Globus pallidus (tissue), 1 donor: ENCODE measurements around the gene IL17C.

Experiments used
- DNase-seq: peaks from one replicate; pipeline ENCODE4 v3.0.0-alpha.2; 2015; ENCODE audit warnings: low spot score

IL17C gene

DNA sequence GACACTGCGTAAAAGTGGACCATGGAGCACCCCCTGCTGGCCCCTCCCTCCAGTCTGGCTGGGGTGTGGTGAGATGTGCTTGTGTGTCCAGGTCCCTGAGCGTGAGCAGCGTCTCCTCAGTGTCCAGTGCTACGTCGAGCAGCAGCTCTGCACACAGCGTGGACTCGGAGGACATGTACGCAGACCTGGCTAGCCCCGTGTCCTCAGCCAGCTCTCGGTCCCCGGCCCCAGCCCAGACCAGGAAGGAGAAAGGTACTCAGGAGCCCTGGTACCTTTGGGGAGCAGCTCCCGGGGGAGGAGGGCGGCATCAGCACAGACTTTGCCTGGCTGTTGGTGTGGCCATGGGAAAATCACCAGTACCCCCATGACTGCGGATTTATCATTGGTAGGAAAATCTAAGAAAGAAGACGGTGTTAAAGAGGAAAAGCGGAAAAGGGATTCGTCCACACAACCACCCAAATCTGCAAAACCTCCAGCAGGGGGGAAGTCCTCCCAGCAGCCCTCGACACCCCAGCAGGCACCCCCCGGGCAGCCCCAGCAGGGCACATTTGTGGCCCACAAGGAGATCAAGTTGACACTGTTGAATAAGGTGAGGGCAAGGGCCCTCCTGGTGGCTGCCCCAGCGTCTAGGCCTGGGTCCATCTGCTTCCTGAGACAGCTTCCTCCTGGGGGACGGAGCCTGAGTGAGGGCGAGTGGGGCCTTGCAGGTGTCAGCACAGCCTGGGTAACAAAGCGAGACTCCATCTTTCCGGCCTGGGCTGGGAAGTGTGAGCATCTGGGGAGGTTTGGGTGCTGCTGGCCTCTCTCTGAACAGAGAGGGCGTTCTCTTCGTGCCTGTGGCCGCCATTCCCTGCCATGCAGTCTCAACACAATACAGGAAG is 10.6 kb upstream of the IL17C start:
- DNase-seq: no peak

DNA sequence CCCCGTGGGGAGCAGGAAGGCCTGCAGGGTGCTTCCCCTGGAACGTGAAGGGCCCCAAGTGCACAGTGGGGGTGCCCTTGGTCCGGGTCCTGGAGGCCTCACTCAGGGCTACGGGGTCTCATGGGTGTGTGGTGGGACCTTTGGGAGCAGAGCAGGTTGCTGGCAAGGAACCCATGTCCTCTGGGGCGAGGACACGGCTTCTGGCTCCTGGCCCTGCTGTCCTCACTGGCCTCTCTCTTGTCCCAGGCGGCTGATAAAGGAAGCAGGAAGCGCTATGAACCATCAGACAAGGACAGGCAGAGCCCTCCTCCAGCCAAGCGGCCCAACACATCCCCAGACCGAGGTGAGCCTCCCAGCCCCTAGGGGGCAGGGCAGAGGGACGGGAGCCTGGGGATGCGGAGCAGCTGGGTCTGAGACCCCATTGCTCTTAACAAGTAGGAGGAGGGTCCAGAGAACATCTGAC is 9.8 kb upstream of the IL17C start:
- DNase-seq: no peak

DNA sequence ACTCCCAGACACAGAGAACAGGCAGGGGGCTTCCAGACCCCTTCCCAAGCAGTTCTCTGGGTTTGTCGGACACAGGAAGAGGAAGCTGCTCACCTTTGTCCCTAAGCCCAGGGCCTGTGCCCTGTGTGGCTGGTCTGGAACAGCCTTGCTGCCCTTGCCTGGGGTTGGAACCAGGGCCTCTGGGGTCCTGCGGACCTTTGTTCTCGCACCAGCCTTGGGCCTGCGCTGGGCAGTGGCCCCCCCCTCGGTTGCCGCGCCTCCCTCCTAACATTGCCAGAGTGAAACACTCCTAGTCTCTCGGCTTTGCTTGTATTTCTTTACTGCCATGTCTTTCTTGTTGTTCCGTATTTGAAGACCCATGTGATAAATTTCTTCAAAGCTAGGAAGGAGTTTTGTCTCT is 8.5 kb upstream of the IL17C start:
- DNase-seq: no peak

DNA sequence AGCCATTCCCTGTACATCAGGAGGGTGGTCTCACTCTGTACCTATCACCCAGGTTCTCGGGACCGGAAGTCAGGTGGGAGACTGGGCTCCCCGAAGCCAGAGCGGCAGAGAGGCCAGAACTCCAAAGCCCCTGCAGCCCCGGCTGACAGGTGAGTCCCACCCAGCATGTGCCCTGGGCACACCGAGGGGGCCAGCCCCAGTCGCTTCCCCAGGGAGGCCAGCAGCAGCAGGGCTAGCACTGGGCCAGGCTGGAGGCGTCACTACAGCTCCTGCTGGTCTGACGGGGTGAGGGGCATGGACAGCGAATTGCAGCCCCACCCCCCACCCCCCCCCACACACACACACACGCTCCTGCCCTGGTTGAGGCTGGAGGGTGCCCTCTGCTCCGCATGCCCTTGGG is 7.9 kb upstream of the IL17C start:
- no peak for DNase-seq

DNA sequence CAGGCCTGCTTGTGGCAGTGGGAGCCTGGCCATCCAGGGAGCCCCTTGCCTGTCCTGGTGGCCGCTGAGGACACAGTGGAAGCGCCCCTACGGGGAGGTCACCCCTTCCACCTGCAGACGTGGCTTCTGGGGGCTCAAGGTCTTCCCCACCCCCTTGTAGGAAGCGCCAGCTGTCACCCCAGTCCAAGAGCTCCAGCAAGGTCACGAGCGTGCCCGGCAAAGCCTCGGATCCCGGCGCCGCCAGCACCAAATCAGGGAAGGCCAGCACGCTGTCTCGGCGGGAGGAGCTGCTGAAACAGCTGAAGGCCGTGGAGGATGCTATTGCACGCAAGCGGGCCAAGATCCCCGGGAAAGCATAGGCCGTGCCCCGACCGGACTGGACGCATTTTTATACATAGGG is 7.4 kb upstream of the IL17C start:
- no peak for DNase-seq

DNA sequence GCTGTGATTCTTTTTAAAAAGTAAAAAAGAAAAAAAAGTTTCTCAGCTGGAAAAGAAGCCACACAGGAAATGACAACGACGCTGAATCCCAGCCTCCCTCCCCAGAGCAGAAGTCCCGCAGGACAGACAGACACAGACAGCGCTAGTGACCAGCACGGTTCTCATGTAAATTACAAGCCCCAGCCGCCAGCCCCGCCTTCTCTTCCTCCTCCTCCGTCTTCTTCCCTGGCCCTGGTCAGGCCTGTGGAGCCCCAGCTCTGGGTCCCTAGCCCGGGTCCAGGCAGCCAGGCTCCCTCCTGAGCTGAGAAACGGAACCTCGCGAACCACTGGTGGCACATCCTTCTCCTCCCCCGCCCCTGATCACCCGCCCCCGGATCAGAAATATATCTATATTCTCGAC is 7.0 kb upstream of the IL17C start:
- DNase-seq: no peak

DNA sequence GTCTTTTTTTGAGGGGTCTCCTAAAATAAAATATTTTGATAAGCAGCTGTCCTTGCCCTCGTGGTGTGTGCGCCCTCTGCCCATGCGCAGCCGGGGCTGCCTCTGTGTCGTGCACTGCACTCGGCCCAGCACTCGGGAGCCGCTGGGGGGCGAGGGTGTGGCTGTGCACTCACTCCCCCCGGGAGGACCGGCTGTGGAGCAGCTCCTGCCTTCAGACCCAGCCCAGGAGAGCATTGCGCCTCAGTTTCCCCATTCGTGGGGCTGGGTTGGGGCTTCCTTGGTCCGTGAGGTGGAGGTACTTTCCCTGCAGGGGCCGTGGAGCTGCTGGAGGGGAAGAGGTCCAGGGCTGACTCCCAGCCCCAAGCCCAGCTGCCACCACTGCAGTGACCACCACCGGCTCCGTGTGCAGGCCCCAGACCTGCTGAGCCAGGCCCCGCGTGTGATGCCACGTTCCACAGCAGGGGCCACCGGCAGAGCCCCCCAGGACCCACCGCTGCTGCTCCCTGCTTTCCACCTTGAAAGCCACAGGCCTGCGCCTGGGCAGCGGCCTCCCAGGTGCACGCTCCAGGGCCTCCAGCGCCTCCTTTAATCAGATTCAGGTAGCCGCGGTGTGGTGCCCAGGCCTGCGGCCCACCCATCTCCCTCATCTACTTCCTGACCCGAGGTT is 6.3 kb upstream of the IL17C start:
- DNase-seq: no peak

DNA sequence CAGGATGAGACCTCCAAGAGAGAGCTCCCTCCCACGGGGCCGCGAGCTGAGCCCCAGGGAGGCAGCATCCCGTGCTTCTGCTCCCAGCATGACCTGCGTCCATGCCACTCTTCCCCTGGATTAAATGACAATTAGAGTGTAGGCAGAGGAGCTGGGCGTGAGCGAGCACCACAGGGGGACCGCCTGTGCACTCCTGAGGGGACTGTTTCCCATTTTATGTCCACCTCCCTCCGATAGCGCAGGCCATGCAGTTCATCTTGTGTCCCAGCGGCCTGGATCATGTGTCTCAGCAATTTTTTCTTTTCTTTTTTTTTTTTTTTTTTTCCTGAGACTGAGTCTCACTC is 5.8 kb upstream of the IL17C start:
- no peak for DNase-seq

DNA sequence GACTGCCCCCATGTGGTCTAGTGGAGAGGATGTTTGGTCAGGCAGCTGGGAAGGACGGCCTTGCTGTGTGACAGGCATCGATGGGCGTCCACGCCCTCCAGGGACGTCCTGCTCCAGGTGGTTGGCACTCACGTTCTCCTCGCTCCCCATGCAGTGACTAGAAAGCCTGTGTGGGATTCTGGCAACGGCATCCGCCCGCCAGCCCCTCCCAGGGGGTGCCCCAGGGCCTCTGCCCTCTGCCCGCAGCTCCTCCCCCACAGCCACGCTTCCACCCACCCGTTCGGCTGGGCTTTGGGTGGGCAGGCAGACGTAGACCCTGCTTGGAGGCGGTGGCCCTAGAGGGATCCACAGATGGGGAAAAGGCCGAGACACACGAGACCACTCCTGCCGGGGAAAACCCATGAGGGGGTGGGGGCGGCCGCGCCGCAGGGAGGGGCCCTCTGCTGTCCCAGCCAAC is 4.7 kb upstream of the IL17C start:
- DNase-seq: no peak

DNA sequence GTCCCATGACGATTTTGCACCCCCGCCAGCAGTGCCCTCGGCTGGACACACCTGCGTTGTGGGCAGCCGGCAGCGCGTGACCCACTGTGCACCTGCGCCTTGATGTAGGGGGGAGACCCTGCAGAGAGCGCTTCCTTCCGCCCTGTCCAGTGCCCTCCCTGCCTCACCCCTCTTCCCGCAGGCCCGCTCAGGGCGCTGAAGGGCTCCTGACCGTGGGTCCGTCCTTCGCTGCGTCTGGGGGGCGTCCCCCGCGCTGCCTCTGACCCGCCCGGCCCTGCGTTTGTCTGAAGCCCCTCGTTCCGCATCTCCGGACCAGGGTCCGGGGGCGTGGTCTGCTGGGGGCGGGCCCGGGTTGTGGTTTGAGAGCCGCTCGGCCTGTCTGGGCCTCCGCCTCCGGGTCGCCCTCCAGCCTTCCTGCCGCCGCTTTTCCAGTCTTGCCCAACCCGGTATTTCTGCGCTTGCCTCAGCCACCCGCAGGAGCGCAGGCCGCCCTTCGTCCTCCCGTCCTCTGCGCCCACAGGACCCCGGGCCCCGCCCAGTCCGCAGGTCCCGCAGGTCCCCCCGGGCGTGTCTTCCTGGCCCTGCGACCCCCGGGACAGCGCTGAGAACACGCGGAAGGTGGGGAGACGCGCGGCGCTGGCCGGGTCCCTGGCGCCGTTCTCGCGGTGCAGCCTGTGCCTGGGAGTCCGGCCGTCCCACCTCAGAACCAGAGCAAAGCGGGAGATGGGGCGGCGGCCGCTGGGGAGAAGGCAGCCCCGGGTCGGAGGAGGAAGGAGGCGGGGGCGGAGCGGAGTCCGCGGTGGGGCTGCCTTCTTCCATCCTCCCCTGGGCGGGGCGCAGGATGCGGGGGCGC is 4.0 kb upstream of the IL17C start:
- no peak for DNase-seq

DNA sequence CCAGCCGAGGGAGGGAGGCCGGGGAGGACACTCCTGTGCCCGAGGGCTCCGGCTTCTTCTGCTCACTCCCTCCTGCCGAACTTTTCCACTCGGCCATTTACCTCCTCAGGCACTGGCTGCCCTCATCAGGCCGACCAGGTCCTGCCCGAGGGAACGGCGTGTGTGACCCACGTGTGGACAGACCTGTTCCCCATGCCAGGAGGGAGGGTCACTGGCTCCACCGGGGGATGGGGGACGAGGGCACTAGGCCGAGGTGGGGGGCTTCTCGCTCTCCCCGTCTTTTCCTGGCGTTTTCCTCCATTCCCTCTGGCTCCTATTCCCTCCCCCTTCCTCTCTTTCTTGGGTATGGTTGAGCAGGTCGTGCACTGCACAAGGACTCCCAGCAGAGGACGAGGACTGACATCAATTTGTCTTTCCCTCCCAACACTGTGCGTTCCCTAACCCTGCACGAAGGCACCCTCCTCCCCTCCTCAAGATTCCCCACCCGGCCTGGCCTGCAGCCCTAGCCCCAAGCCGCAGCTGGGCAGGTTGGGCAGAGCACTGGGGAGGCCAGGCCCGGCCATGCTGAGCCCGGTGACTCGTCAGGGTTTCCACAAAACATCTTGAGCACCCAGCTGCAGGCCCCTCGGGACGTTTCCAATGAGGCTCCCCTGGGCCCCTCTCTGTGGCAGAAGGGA is 3.2 kb upstream of the IL17C start:
- no peak for DNase-seq

DNA sequence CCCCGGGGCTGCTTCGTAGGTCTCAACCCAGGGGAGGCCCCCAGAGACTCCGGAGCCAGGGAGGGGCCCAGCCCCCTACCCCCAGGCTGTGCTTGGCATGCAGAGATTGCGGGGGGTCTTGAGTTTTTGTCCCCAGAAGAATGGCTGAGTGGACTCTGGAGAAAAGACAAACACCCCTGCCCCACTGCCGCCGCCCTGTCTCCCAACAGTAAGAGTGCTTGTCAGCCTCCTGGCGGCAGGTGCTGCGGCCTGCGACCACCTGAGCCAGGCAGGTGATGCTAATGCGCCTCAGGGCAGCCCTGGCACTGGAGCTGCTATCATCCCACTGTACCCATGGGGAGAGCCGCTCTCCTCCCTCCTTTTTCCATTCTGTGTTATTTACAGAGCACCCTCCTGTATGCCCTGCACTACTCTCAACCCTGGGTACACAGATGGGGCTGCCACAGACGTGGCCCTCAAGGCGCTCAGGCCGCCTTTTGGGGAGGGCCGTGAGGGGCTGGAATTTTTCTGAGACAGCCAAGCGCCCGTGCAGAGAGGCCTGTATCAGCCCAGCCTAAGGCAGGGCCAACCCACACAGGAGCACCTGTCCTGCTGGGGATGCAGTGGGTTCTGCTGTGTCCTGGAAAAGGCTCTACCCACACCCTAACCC is 2.6 kb upstream of the IL17C start:
- DNase-seq: no peak

DNA sequence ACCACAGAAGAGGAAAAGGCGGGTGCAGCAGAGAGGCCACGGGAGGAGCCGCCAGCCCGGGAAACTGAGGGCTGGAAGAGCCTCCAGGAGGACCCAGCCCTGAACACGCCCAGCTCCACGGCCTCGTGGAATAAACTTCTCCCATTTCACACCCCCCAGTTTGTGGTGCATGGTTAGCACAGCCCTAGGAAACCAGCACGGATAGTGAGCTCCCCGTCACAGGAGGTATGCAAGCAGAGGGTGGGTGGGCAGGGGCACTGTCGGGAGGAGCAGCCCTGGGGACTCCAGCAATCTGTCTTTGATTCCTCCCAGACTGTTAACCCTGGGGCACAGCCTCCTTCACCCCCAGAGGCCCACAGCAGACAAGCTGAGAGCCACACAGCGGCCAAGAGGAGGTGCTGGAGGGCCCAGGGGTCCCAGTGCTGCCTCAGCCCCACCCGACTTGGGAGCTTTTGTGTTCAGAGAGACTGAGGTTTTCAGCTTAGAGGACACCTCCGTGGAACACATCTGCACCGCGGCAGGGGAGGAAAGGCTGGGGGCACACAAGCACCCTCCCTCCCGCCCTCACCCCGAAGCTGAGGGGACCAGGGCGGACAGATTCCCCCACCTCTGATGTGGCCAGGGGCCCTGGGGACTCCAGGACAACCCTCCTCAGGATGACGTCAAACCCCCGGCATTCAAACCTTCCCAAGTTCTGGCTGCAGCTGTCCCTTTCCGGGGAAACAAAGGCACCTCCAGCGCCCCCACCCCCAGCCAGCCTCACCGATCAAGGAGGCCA is 1.7 kb upstream of the IL17C start:
- no peak for DNase-seq

DNA sequence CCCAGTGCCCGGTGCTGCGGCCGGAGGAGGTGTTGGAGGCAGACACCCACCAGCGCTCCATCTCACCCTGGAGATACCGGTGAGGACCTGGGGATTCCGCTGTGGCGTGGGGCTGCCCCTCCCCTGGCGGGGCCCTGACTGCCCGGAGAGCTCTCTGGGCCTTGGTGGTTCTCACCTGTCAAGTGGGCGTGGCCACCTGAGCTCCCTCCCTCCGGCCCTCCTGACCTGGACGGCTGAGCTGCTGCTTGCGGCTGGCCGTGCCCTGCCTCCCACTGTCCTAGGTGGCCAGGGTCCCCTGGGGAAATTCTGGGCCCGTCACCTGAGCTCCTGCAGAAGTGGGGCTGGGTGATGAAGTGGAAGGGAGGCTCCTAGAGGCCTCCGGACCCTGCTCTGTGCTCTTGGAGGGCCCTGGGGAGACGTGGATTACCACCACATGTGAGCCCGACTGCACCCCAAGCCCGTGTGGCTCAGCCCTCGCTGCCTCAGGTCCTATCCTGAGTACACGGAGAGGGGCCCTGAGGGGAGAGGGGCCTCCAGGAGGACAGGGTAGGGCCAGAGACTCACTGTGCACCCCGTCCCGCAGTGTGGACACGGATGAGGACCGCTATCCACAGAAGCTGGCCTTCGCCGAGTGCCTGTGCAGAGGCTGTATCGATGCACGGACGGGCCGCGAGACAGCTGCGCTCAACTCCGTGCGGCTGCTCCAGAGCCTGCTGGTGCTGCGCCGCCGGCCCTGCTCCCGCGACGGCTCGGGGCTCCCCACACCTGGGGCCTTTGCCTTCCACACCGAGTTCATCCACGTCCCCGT is 1.1 kb downstream of the IL17C start:
- no peak for DNase-seq

DNA sequence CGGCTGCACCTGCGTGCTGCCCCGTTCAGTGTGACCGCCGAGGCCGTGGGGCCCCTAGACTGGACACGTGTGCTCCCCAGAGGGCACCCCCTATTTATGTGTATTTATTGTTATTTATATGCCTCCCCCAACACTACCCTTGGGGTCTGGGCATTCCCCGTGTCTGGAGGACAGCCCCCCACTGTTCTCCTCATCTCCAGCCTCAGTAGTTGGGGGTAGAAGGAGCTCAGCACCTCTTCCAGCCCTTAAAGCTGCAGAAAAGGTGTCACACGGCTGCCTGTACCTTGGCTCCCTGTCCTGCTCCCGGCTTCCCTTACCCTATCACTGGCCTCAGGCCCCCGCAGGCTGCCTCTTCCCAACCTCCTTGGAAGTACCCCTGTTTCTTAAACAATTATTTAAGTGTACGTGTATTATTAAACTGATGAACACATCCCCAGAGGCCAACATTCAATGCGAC is 1.7 kb downstream of the IL17C start:
- DNase-seq: no peak

DNA sequence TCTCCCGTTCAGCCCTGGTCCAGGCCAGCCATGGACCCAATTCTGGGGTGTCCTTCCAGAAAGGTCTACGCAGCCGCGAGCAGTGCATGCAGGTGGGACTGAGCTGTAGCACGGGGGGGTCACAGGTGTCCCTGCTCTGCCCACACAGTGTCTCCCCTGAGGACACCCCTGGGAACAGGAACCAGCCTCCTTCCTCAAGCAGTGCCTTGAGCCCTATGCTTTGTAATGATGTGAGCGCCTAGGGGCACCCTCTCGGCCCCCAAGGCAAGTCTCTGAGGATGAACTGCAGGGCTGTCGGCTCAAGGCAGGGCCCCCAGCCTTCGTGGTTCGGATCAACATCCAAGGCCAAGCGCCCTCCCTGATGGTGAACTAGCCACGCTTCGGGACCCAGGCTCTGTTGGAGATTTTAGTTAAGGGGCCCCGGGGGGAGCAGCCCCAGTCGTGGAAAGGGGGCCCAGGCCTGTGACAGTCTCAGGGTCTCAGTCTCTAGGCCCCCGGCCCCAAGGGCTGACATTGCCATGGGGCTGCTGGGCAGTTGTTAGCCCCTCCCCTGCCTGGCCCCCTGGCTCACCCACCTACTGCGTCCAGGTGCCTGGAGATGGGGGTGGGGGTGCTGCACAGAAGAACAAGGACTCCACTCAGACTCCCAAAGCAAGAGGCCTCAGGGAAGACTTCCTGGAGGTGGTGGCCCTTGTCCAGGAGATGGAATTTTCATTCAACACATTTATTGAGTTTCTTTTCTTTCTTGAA is 2.3 kb downstream of the IL17C start:
- no peak for DNase-seq

DNA sequence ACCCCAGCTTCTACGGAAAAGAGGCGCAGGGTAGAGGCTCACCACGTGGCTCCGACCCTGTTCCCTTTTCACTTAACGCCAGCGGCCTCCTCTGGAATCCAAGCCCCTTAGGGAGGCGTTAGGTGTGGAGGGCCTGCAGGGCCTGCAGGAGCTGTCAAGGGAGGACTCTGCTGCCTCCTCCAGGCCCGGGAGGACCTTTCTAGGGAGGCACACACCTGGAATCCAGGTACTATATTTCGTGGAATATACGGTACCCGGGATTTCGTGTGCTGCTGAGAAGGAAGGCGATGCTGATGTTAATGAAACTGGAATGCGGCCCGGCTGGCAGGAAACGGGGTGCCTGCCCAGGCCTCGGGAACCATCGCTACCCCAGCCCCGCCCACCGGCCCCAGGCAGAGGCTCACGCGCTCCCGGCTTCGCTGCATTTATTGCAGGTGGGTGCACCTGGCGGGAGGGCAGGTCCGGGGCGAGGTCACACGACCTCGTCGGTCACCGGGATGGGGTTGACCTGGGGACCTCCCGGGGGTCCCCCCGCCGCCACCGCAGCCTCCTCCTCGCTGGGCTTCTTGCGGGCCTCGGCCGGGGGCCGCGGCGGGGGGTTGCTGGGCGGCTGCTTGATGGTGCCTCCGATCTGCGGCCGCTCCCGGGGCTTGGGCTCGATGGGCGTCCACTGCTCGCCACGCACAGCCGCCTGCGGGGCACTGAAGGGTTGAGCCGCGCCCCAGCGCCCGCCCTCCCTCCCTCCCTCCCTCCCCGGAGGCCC is 4.7 kb downstream of the IL17C start:
- no peak for DNase-seq

DNA sequence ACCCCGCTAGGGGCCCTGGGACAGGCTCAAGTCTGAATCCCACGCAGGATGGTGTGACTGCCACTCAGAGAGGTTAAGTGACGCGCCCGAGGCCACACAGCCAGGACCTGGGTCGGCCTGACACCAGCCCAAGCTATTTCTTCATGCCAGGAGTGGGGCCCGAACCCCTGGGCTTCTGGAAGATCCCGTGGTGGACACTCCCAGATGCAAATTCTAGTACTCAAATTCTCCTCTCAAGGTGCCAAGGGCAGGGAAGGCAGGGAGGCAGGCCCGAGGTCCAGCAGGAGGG is 5.2 kb downstream of the IL17C start:
- DNase-seq: no peak

DNA sequence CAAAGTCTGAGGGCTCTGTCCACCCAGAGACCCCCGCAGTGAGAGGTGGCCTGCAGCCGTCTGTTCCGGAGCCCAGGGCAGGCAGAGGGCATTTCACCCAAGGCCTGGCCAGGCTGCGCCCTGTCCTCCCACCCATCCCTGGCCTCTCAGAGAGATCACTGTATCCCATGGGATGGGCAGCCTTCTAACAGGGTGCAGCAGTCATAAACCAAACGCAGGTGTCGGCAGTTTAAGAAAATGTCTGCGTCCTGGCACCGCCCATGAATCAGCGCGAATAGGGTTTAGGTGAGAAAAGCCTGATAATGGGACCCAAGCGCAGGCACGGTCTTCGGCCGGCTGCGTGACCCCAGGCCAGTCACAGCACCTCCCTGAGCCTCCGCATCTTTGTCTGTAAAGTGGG is 7.1 kb downstream of the IL17C start:
- no peak for DNase-seq
